Mesendoderm (in vitro differentiated cells): ENCODE data around the gene MMEL1.
"Not testable (repeated sequence)": the region's sequence is repeated elsewhere in the genome, so short reads cannot be mapped to it uniquely, and the experiment has no call there.

ENCODE experiments used
- DNase-seq: peaks from one replicate; pipeline ENCODE4 v3.0.0; 2013
- H2AK5ac ChIP-seq: 2 replicates; pipeline ENCODE4 v1.6.1; 2013; ENCODE audit warnings: low read length, inconsistent platforms
- H2BK120ac ChIP-seq: 2 replicates; pipeline ENCODE4 v1.6.1; 2013; ENCODE audit warnings: low read depth, mild to moderate bottlenecking, low read length, moderate library complexity, mixed read lengths
- H2BK15ac ChIP-seq: replicated peaks from 2 replicates; pipeline ENCODE4 v1.6.1; 2013; ENCODE audit warnings: low read depth, mild to moderate bottlenecking, moderate library complexity
- H2BK5ac ChIP-seq: 2 replicates; pipeline ENCODE4 v1.6.1; 2013; ENCODE audit warnings: low read length, inconsistent platforms
- H3K18ac ChIP-seq: 2 replicates; pipeline ENCODE4 v1.6.1; 2013; ENCODE audit warnings: mild to moderate bottlenecking, low read length, mixed read lengths
- H3K23ac ChIP-seq: one replicate; pipeline ENCODE4 v1.6.1; 2013; ENCODE audit warnings: low read length
- H3K27ac ChIP-seq: 2 replicates; pipeline ENCODE4 v1.5.1; 2013; ENCODE audit warnings: low read depth, mild to moderate bottlenecking, inconsistent platforms, low read length, moderate library complexity
- H3K27me3 ChIP-seq: 2 replicates; pipeline ENCODE4 v1.6.1; 2013; ENCODE audit warnings: low read length, control low read depth, mild to moderate bottlenecking, inconsistent platforms; ENCODE audit not compliant: insufficient read depth, poor library complexity
- H3K36me3 ChIP-seq: 2 replicates; pipeline ENCODE4 v1.6.1; 2013; ENCODE audit warnings: low read length, inconsistent platforms; ENCODE audit not compliant: control insufficient read depth, insufficient read depth
- H3K4ac ChIP-seq: one replicate; pipeline ENCODE4 v1.6.1; 2013; ENCODE audit warnings: low read depth, mild to moderate bottlenecking, low read length, moderate library complexity
- H3K4me1 ChIP-seq: 2 replicates; pipeline ENCODE4 v1.6.1; 2013; ENCODE audit warnings: low read depth, low read length, inconsistent platforms; ENCODE audit not compliant: control insufficient read depth
- H3K4me2 ChIP-seq: 2 replicates; pipeline ENCODE4 v1.6.1; 2013; ENCODE audit warnings: low read length
- H3K4me3 ChIP-seq: 2 replicates; pipeline ENCODE4 v1.5.1; 2013; ENCODE audit warnings: mild to moderate bottlenecking, low read length
- H3K56ac ChIP-seq: one replicate; pipeline ENCODE4 v1.6.1; 2013; ENCODE audit warnings: low read length
- H3K79me1 ChIP-seq: 2 replicates; pipeline ENCODE4 v1.6.1; 2013; ENCODE audit warnings: low read length, inconsistent platforms
- H3K79me2 ChIP-seq: 2 replicates; pipeline ENCODE4 v1.6.1; 2013; ENCODE audit warnings: mild to moderate bottlenecking, low read length; ENCODE audit not compliant: control insufficient read depth, insufficient read depth
- H3K9ac ChIP-seq: 2 replicates; pipeline ENCODE4 v1.6.1; 2013; ENCODE audit warnings: low read length, inconsistent platforms
- H4K5ac ChIP-seq: one replicate; pipeline ENCODE4 v1.6.1; 2013; ENCODE audit warnings: low read length
- H4K8ac ChIP-seq: one replicate; pipeline ENCODE4 v1.6.1; 2013; ENCODE audit warnings: low read depth, mild to moderate bottlenecking, control low read depth, low read length, moderate library complexity
- WGBS: extraction: QIAGEN DNeasy Blood & Tissue Kit; methylation state at CpG from one replicate; pipeline ENCODE4 v1.1.7; 2013; ENCODE audit warnings: low lambda C conversion rate, missing lambda C conversion rate; ENCODE audit not compliant: insufficient coverage; ENCODE audit errors: extremely low coverage; 5-methylcytosine and 5-hydroxymethylcytosine counted together

The MMEL1 gene

GRCh38 chr1:2550309-2550861, 82.4 kb downstream of the MMEL1 start:
- not testable (repeated sequence) for H4K8ac ChIP-seq, H2BK5ac ChIP-seq, H3K4ac ChIP-seq, H3K27me3 ChIP-seq, H2BK15ac ChIP-seq, H3K79me1 ChIP-seq, H3K23ac ChIP-seq, H2BK120ac ChIP-seq, H3K4me1 ChIP-seq, H3K36me3 ChIP-seq, H3K4me2 ChIP-seq, H2AK5ac ChIP-seq, H3K4me3 ChIP-seq, DNase-seq, H4K5ac ChIP-seq, H3K56ac ChIP-seq, H3K18ac ChIP-seq, H3K27ac ChIP-seq, H3K9ac ChIP-seq, H3K79me2 ChIP-seq
- WGBS, result no CpG with 5 or more reads among the region's 12 CpGs

GRCh38 chr1:2549367-2550029, 83.3 kb downstream of the MMEL1 start:
- H3K4me1 ChIP-seq, H2BK120ac ChIP-seq, H2BK5ac ChIP-seq, H3K79me2 ChIP-seq, H4K8ac ChIP-seq, H3K79me1 ChIP-seq, H3K27me3 ChIP-seq, H3K4me2 ChIP-seq, H3K4me3 ChIP-seq, H3K36me3 ChIP-seq, H2BK15ac ChIP-seq, H4K5ac ChIP-seq, H3K4ac ChIP-seq, H2AK5ac ChIP-seq, DNase-seq, H3K9ac ChIP-seq, H3K23ac ChIP-seq, H3K56ac ChIP-seq, H3K18ac ChIP-seq, H3K27ac ChIP-seq: not testable (repeated sequence)
- no CpG with 5 or more reads among the region's 28 CpGs for WGBS

- H3K4ac ChIP-seq, result no peak overlapping the region
- H2AK5ac ChIP-seq, result no peak overlapping the region
- H3K27me3 ChIP-seq, result no peaks in the 10 kb centered on the region
- no peak overlapping the region for H3K18ac ChIP-seq
- H3K4me2 ChIP-seq, result no peak overlapping the region
- H3K36me3 ChIP-seq, result no peaks in the 10 kb centered on the region
- H2BK15ac ChIP-seq, result no peak overlapping the region
- H4K5ac ChIP-seq, result no peak overlapping the region
- H3K79me2 ChIP-seq, result no peaks in the 10 kb centered on the region
- H3K4me1 ChIP-seq, result no peaks in the 10 kb centered on the region
- H4K8ac ChIP-seq, result no peak overlapping the region
- H2BK120ac ChIP-seq, result no peak overlapping the region
- no peaks in the 10 kb centered on the region for H3K79me1 ChIP-seq
- peak overlapping the region; percentile 12 for H3K27ac ChIP-seq
- no peak overlapping the region for H3K4me3 ChIP-seq
- no peak overlapping the region for H2BK5ac ChIP-seq
- no CpG with 5 or more reads among the region's 17 CpGs for WGBS
- peak; percentile 84 for DNase-seq
- peak overlapping the region; percentile 44 for H3K9ac ChIP-seq
- H3K56ac ChIP-seq, result peak overlapping the region; percentile 76
- H3K23ac ChIP-seq, result no peak overlapping the region
Observed at GRCh38 chr1:2548068-2548589, 84.7 kb downstream of the MMEL1 start.

GRCh38 chr1:2547210-2548067, 85.4 kb downstream of the MMEL1 start:
- H3K4me3 ChIP-seq, result peak overlapping the region; percentile 4
- no peak for DNase-seq
- no peaks in the 10 kb centered on the region for H3K79me1 ChIP-seq
- H4K5ac ChIP-seq, result no peak overlapping the region
- H3K36me3 ChIP-seq, result no peaks in the 10 kb centered on the region
- no peak overlapping the region for H2BK120ac ChIP-seq
- WGBS, result no CpG with 5 or more reads among the region's 27 CpGs
- H2BK5ac ChIP-seq, result no peak overlapping the region
- H3K79me2 ChIP-seq, result no peaks in the 10 kb centered on the region
- H3K9ac ChIP-seq, result peak overlapping the region; percentile 61
- H3K4me2 ChIP-seq, result peak overlapping the region; percentile 70
- no peak overlapping the region for H3K23ac ChIP-seq
- peak overlapping the region; percentile 69 for H3K27ac ChIP-seq
- no peak overlapping the region for H4K8ac ChIP-seq
- H2BK15ac ChIP-seq, result no peak overlapping the region
- no peak overlapping the region for H2AK5ac ChIP-seq
- H3K27me3 ChIP-seq, result no peaks in the 10 kb centered on the region
- H3K18ac ChIP-seq, result peak overlapping the region; percentile 51
- no peak overlapping the region for H3K4ac ChIP-seq
- peak overlapping the region; percentile 87 for H3K56ac ChIP-seq
- no peaks in the 10 kb centered on the region for H3K4me1 ChIP-seq

DNA sequence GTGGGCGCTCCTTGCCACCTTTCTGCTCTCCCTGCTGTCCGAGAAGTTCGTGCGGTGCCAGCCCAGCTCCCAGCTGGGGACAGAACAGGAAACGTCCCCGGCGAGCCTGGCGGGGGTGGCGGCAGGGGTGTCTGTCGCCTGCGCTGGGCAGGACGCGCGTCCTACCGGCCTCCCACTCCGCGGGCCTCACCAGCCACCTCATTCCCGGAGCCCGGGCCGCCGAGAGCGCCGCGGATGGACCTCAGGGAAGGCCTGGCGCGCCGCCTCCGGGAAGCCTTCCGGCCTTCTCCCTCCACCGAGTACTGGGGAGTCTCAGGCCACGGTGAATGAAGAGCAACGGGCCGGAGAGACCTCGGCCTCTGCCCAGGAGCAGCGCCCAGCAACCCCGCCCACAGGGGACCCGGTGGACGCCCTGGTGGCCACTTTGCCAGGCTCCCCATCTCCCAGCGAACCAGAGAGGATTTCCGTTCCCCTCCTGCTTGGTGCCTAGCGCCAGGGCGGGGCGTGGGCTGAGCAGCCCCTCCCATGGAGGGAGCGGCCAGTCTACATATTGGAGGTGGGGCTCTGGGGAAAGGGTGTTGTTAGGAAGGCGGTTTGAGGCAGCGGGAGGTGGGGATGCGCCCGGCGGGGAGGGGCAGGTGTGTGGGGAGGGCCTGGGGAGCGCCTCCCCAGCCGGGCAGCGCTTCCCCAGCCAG, 86.2 kb downstream of the MMEL1 start:
- Histone ChIP-seq H3K4ac (no peak overlapping the region), H3K4me1 (no peaks in the 10 kb centered on the region), H3K9ac (peak overlapping the region; percentile 72), H3K4me3 (peak overlapping the region; percentile 44), H3K79me2 (no peaks in the 10 kb centered on the region), H3K27me3 (no peaks in the 10 kb centered on the region), H3K4me2 (peak overlapping the region; percentile 70), H2BK15ac (no peak overlapping the region), H3K23ac (no peak overlapping the region), H3K27ac (peak overlapping the region; percentile 69), H2BK5ac (no peak overlapping the region), H3K56ac (peak overlapping the region; percentile 87), H3K36me3 (no peaks in the 10 kb centered on the region), H3K18ac (peak overlapping the region; percentile 69), H4K8ac (no peak overlapping the region), H4K5ac (no peak overlapping the region), H3K79me1 (no peaks in the 10 kb centered on the region), H2AK5ac (no peak overlapping the region), H2BK120ac (no peak overlapping the region)
- WGBS, result no CpG with 5 or more reads among the region's 52 CpGs
- peak; percentile 94 for DNase-seq
